Activated T-helper 1 cell treated with Interleukin-2 at 50 U/mL for 16 hours (primary cell): ENCODE results near the gene TBRG1.
"Not testable (repeated sequence)": the region's sequence is repeated elsewhere in the genome, so short reads cannot be mapped to it uniquely, and the experiment has no call there.

ENCODE experiments used
- DNase-seq: peaks from one replicate; pipeline ENCODE4 v3.0.0-alpha.2; 2020; ENCODE audit warnings: low read depth

The TBRG1 gene

DNA sequence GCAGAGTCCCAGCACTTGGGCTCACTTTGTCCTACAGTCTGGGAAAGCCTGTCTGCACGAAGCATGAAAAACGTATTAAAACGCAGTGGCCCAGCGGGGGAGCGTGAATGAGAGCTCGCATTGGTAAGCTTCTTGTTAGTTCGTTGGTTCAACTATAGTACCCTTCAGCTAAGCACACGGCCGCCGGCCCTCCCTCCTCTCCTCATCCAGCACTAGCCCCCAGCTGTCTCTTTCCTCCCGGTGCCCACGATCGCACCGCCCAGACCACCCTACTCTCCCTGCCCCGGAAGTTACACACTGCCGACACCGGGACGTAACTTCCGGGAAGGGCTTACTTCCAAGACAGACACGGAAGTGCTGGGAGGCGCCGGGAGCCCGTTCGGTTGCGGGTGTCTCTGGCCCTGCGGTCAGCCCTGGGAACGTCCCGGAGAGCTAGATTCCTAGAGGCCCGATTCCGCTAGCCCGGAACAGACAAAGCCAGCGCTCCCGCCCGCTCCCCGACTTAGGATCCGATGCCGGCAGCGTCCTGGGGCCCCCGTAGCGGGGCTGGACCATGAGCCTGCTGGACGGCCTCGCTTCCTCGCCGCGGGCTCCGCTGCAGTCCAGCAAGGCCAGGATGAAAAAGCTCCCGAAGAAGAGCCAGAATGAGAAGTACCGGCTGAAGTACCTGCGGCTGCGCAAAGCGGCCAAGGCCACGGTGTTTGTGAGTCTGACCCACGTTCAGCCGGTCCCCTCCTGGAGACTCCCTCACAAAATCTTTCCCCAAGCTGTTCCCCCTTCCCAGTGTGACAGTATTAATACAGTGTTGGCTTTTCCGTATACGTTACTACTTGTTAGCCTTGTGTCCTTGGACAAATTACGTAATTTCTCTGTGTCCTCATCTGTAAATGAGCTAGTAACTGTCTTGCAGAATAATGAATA lies at the start of gene TBRG1:
Gene TBRG1 (plus strand): TSS at position 334 of the 921 bp plus-strand sequence. CDS start 220 bp downstream, at position 554.
- DNase-seq = peak; percentile 76

DNA sequence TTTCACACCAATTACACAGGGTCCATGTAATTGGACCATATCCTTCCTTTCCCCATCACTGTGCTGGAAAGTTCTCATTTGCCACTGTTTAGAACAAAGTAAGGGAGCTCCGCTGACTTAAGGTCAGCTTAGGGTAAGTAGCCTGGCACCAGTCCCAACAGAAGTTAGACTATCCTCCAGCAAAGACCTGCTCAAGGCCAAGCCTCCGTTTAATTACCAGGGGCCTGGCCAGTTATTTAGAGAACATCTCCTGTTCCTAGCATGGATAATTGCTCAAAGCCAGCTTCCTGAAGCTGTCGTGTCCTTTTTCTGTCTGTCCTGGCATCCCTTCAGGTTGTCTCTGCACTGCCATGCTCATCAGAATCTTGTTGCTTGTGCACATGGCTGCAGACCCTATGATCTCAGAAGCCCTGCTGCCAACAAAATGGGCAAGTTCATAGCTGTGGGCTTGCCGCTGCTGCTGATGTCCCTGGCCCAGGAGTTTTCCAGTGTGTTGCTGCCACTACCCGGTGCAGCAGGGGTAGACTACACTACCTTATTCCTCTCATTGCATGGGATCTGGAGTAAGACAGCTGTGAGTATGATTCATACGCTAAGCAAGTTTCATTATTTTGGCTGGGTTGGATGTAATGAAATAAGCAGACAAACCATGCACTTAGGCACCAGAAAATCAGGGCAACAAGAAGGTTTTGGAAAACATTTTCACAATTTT lies 44.8 kb upstream of the TBRG1 start:
- DNase-seq = no peak

DNA sequence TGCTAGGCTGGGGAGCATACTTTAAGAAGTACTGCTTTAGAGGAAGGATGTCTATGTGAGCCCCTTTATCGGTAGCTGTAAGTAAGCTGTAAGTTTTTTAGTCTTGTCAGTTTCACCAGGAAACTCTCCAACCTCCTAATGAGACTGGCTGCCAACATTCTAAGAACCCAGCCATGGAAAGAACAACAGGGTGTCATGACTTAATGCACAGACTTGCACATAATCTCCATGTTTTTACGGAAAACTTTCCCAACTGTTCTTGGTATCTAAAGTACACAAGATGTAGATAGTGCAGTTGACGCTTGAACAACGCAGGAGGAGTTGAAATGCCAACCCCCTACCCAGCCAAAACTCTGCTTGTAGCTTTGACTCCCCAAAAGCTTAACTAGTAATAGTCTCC lies 43.9 kb upstream of the TBRG1 start:
- no peak for DNase-seq

DNA sequence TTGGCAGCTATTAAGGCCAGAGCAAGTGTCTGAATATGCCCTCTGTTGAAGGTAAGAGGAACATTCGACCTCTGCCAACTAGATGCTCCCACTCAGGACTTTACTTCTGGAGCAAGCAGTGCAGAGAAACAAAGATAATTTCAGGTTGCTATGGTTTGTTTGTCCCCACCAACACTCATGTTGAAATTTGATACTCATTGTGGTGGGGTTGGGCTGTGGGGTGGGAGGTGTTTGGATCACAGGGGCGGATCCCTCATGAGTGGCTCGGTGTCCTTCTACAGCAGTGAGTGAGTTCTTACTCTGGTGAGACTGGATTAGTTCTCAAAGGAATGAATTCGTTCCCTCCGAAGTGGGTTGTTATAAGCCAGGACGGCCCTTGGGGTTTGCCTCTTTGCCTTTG lies 40.8 kb upstream of the TBRG1 start:
- DNase-seq = no peak

- no peak for DNase-seq
Observed at GRCh38 chr11:124582565-124582964, 40.1 kb upstream of the TBRG1 start.

DNA sequence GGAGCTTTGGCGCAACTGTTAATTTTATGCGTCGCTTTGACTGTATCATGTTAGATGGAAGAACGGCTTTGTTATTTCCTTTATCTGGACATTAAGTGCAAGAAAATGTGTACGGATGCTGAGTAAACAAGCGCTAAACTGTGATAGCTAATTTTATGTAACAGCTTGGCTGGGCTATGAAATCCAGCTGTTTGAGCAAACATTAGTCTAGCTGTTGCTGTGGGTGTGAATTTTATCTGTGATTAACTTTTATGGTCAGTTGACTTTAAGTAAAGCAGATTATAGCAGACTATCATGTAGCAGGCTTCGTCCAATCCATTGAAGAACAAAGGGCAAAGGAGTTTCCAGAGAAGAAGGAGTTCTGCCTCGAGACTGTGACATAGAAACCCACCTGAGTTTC lies 38.9 kb upstream of the TBRG1 start:
- no peak for DNase-seq

DNA sequence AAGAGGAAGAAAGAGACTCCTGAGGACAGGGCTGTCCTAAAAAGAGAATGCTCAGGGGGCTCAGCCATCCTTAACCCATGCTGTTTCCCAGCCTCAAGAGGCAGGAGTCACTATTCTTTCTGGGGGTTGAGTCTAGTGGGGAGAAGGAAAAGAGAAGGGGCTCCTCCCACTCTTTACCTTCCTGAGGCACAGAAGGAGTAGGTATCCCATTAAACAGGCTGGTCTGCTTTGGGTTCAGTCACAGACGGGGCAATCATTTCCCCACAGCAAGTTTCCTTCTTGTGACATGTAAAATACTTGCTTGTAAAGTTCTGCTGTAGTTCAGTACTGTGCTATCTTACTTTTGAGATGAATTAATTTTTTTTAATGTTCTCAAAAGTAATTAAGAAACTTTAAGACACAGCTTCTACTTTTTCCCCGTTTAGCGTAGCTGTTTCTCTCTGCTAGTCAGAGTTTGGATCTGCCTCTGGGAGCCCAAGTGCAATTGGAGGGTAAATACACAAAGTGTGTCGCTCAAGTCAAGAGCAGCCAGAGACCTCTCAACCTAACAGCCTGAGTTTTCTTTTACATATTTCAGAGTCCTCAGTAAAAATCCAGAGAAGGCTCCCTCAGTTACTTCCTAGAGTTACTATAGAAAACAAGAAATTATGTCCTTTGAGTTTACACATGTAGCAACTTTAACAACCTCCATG lies 37.8 kb upstream of the TBRG1 start:
- DNase-seq = no peak

DNA sequence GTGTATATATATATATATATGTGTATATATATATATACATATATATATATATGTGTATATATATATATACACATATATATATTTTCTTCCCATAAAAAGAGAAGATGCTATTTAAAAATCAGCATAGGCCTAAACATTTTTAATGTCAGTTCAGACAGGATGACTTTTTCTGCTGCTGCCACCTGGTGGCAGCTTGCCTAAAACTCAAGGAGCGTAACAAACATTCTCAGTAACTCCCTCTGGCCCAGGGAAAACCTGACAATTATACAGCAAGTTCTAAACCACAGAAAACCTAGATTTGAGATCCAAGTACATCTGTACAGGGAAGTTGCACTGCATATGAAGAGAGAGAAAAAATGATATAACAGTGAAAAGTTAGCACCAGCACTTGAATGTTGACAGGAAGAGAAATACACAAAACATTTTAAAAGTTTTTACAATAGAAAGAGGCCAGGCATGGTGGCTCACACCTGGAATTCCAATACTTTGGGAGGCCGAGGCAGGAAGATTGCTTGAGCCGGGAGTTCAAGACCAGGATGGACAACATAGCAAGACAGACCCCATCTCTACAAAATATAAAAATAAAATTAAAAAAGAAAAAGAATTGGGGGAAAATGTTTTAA lies 36.3 kb upstream of the TBRG1 start:
- DNase-seq = peak; percentile 7

DNA sequence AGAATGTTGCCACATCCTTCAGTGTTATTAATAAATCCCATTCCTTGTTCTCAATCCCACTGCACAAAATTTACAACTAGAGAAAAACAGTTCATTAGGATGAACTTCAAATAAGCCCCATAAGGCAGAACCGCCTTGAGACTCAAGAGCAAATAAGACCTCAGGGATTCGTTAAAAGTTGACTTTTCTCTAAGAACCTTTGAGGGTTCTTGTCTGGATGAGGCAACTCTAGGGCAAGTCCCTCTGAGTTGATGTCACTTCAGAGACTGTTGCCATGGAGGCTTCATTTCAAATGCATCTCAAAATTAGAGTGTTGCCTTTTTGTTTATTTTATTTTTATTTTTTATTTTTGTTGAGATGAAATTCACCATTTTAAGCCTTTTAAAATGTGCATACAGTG lies 31.2 kb upstream of the TBRG1 start:
- DNase-seq = no peak

DNA sequence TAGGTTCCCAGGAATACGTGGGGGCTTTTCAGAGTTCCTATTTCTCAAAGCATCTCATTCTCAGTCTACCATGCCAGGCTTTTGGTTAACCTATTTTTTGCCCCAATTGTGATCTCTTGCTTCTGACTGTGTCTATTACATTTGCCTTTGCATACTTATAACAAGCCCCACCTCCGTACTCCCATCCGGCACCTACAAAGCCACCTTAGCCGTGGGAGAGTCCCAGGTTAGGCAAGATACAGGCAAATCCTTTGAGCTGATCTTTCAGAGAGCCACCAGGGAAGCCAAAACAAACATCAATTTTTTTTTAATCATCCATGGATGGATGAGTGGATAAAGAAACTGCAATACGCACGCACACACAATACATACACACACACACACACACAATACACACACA lies 30.0 kb upstream of the TBRG1 start:
- DNase-seq = no peak

GRCh38 chr11:124595302-124595701 lies 27.4 kb upstream of the TBRG1 start:
- DNase-seq = no peak

- DNase-seq = no peak
Observed at GRCh38 chr11:124597626-124598025, 25.0 kb upstream of the TBRG1 start.

GRCh38 chr11:124600621-124601320 lies 21.9 kb upstream of the TBRG1 start:
- no peak for DNase-seq

GRCh38 chr11:124602193-124602592 lies 20.5 kb upstream of the TBRG1 start:
- DNase-seq = no peak

- DNase-seq = not testable (repeated sequence)
Observed at GRCh38 chr11:124602723-124603122, 19.9 kb upstream of the TBRG1 start.

DNA sequence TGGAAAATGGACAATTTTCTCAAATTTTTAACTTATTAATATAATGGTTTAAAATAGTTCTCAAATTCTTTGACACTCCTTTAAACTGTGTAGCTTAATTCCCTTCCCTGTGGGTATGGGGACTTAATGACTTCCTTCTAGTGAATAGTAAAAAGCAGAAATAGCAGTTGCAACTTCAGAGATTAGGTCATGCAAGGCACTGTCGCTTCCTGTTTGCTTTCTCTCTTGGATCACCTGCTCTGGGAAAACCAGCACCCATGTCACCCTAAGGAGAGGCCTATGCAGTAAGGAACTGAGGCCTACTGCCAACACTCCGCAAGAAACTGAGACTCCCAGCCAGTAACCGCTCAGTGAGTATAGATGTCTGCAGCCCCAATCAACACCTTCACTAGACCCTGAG lies 16.9 kb upstream of the TBRG1 start:
- DNase-seq = no peak

- no peak for DNase-seq
Observed at GRCh38 chr11:124608147-124608546, 14.5 kb upstream of the TBRG1 start.

GRCh38 chr11:124610295-124610694 lies 12.4 kb upstream of the TBRG1 start:
- DNase-seq = no peak

DNA sequence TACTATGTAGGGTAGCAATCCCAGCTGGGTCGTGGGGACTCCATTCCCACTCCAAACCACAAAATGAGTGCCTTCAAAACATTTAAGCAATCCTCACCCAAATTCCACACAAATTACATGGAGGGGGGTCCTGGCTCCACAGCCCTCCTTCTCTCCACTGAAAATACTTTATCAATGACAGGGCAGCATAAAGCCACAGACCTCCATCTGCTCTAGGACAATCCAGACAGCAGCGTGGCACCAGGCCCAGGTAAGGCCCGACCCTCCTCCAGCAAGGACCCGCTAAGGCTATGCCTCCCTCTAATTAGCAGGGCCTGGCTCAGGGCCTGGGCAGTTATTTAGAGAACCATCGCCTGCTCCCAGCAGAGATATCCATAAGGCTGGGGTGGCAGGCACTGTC lies 11.6 kb upstream of the TBRG1 start, which contains the start of gene PANX3:
Gene PANX3 (plus strand): TSS at position 365 of the 400 bp plus-strand sequence. CDS start 129 bp downstream, outside the sequence.
- DNase-seq = no peak

DNA sequence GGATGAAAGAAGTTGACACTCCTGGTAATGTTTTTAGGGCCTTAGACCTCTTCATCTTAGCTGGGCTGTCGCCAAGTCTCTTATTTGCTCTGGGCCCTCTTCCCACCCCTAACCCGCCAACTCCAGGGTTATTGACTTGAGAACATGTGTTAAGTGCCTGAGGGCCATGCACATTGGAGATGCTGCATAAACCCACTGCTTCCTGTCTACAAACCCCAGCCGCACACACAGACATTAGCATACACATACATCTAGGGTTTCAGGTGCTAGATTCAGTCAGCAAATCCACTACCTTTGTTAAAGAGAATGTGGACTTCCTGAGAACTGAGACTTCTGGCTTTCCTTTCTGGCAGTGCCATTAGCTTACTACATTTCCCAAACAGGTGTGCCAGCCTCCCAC lies 10.6 kb upstream of the TBRG1 start:
- DNase-seq = no peak

DNA sequence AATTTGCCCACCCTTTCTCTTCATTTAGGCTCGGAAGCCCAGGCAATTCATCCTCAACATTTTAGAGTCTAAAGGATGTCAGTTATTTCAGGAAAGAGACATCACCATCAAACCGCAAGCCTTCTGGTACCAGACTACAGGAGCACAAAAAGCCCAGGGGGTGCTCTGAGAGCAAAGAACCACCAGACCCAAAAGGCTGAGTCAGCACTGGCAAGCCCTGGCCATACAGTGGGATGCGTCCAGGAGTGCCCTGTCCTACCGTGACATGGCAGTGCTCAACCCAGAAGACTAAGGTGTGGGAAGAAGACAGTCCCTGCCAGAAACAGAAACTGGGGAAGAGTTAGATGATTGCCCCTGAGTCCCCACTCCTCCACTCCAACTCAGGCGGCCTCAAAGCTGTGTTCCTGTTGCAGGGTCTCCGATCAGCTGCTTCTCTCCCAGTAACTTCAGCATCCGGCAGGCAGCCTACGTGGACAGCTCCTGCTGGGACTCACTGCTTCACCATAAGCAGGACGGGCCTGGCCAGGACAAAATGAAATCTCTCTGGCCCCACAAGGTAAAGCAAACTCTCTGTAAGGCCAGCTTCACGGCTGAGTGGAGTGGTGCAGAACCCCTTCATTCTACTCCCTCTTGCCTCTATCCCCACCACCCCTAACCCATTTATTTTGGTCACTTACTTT lies 10.0 kb upstream of the TBRG1 start:
- no peak for DNase-seq
